ENCODE data around the gene MED13L.

MED13L gene

DNA sequence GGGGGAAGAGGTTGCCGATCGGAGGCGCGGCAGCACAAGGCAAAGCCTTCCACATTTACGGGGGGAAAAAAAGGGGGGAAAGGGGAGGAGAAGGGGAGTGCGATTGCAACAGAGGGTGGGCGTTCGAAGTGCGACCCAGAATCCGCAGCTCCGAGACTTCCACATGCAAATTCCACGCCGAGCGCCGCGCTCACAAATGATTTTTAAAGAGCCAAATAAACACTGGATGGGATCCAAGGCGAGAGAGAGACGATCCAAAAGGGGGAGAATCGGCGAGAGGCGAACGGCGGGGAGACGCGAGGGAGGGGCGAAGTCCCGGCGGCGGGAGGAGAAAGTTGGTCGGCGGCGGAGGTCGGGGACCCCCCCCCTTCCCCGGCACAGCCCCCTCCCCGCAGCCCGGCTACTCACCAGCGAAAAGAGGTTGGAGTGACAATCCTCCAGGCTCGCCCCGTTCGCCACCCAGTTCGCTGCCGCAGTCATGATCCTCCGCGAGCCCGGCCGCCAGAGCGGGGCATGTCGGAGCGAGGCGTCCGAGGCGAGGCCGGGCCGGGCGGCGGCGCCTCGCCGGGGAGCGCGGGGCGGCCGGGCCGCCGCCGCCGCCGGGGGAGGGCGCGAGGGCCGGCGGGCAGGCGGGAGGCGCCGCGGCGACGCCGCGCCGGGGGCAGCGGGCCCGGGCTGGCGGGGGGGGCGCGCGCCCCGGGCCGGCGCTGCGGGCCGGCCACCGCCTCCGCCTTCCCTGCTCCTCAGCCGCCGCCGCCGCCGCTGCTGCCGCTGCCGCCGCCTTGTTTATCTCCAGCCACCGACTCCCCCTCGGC lies 634 bp downstream of the MED13L start:
- DNase-seq (ENCODE audit: low read depth), result peak; percentile 67

- DNase-seq (ENCODE audit: low read depth), result no peak
These were observed 2.7 kb downstream of the MED13L start for GRCh38 chr12:116274551-116275375.

DNA sequence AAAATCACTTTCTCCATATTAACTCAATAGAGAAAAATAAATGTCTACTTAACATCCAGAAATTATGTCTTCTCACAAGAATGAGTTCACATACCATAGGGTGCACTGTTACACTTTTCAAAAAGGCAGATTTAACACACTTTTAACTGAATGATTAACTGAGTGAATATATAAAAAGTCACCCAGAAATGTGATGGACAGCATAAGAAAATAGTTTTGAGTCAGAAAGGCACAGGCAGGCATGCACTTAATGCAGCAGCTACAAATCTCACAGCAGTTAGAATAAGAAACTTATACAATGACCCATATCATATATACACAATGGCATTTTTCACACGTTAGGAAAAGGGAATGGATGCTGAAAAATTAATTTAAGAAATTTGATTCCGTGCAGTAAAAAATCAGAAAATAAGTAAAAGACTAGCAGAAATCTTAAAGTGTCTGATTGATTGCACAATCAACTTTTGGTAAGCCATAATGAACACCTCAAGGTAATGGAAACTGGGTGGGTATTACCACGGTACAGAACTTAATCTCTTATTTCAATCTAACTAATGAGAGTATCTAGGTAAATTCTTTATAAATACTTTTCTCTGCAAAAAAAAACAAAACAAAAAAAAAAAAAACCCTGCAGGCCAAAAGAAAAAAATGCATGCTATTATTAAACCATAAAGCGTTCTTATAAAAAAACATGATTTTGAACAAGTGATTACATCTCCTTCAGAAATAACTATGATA lies 3.5 kb downstream of the MED13L start:
- DNase-seq (ENCODE audit: low read depth), result no peak

DNA sequence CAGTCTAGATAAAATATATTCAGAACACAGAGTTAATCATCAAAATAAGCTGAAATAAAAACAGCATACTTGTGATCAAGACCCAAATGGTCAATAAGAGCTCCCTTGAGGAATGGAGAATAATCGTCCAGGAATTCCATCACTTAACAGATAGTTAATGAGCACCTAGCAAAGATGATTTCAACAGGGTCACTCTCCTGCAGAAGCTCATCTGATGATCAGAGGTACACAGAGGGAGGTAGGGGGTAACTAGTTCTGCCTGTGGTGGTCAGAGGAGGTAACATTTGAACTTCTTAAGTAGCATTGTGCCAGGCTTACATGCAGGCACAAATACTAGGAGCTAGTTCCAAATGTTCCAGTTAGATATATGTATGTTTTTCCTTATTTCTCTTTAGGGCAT lies 9.5 kb downstream of the MED13L start:
- no peak for DNase-seq (ENCODE audit: low read depth)

- DNase-seq (ENCODE audit: low read depth), result peak; percentile 50
These were observed 10.7 kb downstream of the MED13L start for GRCh38 chr12:116266631-116267349.

GRCh38 chr12:116266168-116266601 lies 11.3 kb downstream of the MED13L start:
- DNase-seq (ENCODE audit: low read depth), result peak; percentile 50

GRCh38 chr12:116265351-116266147 lies 11.9 kb downstream of the MED13L start:
- no peak for DNase-seq (ENCODE audit: low read depth)

DNA sequence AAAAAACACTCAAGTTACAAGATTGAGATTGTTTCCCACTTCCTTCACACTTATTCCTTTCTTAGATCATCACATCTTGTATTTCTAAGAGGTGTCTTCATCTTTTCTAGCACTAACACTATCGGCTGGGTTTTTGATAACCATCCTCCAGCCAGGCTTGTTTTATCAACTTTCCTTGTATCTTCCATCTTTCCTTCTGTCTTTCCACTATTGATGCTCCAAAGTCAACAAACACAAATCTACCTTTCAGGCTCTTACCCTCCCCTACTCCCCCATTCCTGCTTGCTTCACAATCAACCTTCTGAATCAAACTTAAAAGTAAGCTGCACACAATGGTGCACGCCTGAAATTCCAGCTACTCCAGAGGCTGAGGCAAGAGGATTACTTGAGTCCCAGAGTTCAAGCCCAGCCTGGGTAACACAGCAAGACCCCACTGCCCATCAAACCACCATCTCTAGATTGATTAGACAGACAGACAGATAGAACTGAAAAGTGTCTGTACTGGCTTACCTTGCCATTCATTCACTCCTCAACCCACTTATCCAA lies 12.9 kb downstream of the MED13L start:
- DNase-seq (ENCODE audit: low read depth), result no peak

GRCh38 chr12:116263844-116264243 lies 13.6 kb downstream of the MED13L start:
- no peak for DNase-seq (ENCODE audit: low read depth)

DNA sequence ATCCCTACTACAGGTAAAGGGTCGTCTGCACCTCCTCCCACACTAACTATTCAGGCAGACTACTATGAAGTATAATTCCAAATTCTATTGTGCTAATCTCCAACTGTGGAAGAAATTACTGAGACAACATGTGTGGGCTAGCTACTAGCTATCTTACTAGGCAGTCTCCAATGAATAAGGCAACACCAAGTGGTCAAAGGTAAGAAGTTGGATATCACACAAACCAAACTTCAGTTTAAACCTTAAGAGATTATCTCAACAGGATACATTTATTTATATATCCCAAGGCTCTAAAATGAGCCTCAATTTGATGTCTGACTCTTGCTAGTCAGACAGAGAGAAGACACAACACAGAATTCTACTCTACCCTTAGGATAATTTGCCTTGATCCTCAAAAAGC lies 14.1 kb downstream of the MED13L start:
- DNase-seq (ENCODE audit: low read depth), result no peak

DNA sequence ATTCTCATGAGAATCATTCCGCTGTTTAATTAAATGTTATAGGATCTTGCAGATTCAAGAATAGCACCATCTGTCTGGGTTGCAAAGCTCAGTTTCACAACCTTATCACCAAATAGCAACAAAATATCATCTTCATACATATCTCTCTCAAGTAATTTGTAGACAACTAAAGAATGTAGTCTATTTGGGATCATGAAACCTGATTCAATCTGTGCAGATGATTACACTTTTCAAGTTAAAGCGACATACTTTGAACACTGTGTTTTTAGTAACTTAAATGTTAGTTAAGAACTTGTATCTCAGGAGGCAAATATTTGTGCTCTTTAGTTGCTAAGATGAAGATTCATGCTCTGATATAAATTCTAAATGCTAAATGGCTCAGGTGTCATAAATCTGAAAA lies 14.8 kb downstream of the MED13L start:
- no peak for DNase-seq (ENCODE audit: low read depth)

DNA sequence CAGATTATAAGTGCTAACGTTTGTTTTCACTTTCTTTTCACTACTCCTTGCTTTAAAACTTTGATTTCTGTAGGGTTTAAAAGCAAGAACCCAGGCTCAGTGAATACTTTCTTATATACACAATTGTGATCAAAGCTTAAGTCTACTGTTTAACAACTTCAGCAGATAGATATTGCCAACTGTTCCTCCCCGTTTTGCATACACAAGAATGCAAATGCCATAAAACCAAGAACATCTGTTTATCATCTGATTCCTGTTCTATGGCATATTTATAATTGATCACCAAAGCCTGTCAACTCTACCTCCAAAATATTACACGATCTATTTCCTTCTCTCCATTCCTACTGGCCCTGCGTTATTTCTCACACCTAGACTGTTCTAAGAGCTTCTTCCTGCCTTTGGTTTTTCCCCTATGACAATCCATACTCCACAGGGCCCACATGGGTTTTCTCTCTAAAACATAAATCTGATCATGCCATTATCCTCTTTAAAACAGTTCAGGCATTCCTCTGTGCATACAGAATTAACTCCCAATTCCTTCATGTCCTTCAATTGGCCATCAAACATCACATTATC lies 15.9 kb downstream of the MED13L start:
- DNase-seq (ENCODE audit: low read depth), result no peak

GRCh38 chr12:116259800-116260577 lies 17.5 kb downstream of the MED13L start:
- no peak for DNase-seq (ENCODE audit: low read depth)

- DNase-seq (ENCODE audit: low read depth), result no peak
These were observed 19.7 kb downstream of the MED13L start for GRCh38 chr12:116257826-116258225.

DNA sequence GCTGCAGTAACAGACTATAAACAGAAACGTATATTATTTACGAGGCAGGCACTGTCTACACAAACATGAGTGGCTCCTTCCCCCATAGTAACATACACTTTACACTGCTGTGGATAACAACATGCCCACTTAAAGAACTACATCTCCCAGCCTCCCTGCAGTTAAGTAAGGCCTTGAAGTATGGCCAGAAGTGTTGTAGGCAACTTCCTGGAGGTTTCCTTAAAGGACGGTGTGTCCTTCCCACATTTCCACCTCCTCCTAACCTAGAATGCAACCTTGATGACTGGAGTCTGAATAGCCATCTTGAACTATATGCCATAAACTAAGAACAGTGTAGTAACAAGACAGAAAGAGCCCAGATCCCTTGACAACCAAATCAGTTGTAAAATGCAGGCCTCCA lies 20.3 kb downstream of the MED13L start:
- peak; percentile 75 for DNase-seq (ENCODE audit: low read depth)

DNA sequence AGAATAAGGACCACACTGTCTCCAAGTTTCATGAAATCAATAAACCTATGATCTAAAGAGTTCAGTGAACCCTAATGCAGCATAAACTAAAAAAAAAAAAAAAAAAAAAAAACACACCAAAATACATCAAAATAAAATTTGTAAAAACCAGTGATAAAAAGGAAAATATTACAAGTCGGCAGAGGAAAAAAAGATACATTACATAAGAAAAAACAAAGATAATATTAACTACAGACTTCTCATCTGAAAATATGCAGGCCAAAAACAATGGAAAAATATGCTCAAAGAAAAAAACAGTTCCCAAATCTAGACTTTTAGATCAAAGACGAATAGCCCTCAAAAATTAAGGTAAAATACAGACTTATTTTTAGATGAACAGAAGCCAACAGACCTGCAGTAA lies 27.6 kb downstream of the MED13L start:
- DNase-seq (ENCODE audit: low read depth), result no peak

GRCh38 chr12:116248930-116249329 lies 28.6 kb downstream of the MED13L start:
- DNase-seq (ENCODE audit: low read depth), result no peak

DNA sequence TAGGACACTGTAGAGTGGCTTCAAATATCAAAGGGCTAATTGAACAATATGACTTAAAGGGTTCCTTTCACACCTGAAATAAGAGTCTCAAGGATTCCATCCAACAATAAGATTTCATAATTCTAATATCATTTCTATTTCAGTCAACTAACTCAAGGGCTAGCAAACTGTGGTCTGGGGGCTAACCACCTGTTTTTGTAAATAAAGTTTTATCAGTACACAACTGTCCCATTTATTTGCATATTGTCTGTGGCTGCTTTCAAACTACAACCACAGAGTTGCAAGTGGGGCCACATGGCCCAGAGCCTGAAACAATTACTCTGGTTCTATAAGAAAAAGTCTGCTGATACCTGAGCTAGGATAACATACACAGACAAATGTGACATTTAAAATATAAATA lies 29.1 kb downstream of the MED13L start:
- DNase-seq (ENCODE audit: low read depth), result no peak

- DNase-seq (ENCODE audit: low read depth), result no peak
These were observed 30.1 kb downstream of the MED13L start for GRCh38 chr12:116247377-116247776.

All from amniotic epithelial cell (primary cell).